NCI-H1417 treated with DMSO at 0.1 percent for 48 hours (cell line): ENCODE data around the gene TMEM135.
"Not testable (repeated sequence)": the region's sequence is repeated elsewhere in the genome, so short reads cannot be mapped to it uniquely, and the experiment has no call there.

Experiments used
- DNase-seq: peaks from one replicate; lab custom pipeline; 2025; lab: John Stamatoyannopoulos, UW

Gene TMEM135

DNA sequence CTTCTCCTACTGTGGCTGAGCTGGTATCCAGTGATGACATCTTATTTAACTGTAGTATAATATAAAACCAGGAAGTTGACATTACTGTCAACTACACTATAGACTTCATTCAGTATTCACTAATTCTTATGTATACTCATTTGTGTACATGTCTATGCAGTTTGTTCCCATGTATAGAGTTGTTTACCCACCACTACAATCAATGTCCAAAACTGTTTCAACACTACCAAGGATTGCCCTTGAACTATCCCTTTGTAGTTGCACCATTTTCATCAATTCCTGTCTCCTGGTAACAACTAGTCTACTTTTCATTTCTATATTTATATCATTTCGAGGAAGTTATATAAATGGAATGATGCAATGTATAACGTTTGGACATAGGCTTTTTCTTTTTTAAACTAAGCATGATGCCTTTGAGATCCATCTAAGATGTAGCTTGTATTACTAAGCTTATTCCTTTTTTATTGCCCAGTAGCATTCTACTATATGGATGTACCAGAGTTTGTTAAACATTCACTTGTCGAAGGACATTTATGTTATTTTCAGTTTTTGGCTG, 39.2 kb downstream of the TMEM135 start:
- DNase-seq = no peak

GRCh38 chr11:87081358-87081757, 43.6 kb downstream of the TMEM135 start:
- DNase-seq = no peak

DNA sequence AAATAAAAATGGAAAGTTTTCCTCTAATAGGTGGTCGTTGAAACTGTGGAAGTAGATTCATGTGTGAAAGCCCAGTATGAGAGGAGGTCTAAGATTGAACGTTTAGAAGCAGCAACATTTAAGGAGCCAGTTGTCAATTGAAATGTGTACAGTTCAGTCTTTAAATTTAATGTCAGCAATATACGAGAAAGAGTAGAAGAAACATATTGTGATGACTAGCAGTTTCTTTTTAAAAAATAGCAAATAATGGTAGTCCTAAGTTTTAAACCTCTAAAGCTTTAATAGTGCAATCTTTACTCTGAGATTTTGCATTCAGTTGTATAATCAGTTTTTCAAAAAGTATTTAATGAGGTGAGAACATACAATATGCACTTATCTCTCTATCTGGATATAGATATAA, 44.9 kb downstream of the TMEM135 start:
- DNase-seq = no peak

DNA sequence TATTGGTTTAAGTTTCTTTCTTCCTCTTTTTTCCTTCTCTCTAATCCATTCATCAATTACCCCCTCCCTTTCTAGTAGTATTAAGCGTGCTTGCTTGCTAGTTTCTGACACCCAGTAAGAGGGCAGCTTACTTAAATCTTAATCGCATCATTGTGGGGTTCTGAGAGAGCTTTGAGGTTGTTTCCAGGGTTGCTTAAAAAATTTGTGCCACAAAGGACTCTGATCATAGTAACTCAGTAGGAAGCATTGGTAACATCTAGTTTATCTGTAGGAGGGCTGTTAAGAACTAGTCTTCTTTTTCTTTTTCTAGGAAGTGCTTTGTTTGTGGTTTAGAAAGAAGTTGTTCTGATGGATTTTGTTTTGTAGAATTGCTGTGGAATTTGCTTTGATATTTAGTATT, 45.3 kb downstream of the TMEM135 start:
- DNase-seq = no peak

GRCh38 chr11:87092159-87092558, 54.4 kb downstream of the TMEM135 start:
- DNase-seq = no peak

GRCh38 chr11:87092567-87092966, 54.8 kb downstream of the TMEM135 start:
- no peak for DNase-seq

DNA sequence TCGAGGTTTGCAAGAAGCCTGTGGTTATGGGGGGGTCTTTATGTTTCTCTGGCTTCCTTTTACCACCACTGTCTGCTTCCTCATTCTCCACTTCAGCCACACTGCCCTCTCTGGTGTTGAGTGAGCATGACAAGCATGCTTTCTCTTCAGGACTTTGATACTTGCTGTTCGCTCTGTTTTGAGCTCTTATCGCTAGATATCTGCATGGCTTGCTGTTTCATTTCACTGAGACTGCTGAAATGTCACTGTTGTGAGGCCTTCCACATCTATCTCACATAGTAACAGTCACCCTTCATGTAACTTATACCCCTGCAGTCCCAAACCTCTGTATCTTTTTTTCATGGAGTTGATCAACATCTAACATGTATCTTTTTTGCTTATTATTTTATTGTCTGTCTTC, 59.8 kb downstream of the TMEM135 start:
- no peak for DNase-seq

- DNase-seq = no peak
These were observed 64.3 kb downstream of the TMEM135 start for GRCh38 chr11:87101956-87102580.

DNA sequence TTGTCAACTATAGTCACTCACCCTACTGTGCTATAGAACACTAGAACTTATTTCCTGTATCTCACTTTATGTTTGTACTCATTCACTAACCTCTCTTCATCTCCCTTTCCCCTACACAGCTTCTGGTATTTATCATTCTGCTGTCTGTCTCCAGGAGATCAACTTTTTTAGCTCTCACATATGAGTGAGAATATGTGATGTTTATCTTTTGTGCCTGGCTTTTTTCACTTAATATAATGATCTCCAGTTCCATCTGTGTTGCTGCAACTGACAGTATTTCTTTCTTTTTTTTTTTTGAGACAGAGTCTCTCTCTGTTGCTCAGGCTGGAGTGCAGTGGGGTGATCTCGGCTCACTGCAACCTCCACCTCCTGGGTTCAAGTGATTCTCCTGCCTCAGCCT, 68.1 kb downstream of the TMEM135 start:
- DNase-seq = not testable (repeated sequence)

GRCh38 chr11:87107379-87107778, 69.6 kb downstream of the TMEM135 start:
- DNase-seq = not testable (repeated sequence)

GRCh38 chr11:87110443-87111131, 72.9 kb downstream of the TMEM135 start:
- no peak for DNase-seq

- no peak for DNase-seq
These were observed 76.4 kb downstream of the TMEM135 start for GRCh38 chr11:87114093-87114492.

DNA sequence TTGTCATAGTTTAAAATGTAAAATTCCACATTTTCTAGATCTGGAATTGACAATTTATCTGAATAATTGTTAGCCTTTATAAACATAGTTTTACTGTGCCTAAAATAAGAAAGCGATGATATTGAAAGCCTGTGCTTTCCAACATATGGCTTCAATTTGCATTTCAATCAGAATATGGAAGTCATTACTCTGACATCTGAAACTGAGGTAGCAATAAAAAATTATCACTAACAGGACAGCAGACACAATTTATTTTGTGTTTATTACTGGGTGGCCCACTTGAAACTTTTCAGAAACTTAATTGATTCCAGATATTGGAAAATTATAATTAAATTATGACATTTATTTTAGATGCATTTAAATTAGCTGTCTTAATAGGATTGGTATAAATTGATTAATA, 78.5 kb downstream of the TMEM135 start:
- no peak for DNase-seq

- no peak for DNase-seq
These were observed 83.2 kb downstream of the TMEM135 start for GRCh38 chr11:87120937-87121336.

DNA sequence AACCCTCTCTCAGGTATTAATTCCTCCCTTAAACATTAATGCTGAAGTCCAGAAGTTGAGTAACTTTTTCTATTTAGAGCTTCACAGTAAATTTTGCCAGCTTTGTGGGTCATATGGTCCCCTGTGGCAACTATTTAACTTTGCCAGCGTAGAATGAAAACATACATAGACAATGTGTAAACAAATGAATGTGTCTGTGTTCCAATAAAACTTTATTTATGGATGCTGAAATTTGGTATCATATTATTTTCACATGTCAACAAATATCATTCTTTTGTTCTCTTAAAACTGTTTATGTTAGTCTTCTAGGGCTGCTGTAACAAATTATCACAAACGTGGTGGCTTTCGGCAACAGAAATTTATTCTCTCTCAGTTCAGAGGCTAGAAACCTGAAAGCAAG, 85.1 kb downstream of the TMEM135 start:
- DNase-seq = no peak

DNA sequence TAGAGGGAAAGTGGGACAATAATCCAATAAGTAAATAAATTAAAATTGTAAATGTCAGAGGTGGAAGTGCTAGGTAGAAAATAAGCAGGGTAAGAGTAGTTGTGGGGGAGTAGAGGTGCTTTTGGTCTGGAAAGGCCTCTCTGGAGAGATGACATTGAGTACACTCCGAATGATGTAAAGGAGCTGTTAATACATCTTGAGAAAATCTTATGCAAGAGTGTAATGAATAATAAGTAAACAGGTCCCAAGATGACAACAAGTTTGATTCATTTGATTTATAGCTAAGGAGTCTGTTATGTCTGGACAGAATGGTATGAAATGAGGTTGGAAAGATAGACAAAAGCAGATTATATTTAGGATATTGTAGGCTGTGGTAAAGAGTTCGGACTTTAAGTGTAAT, 87.5 kb downstream of the TMEM135 start:
- DNase-seq = no peak

- DNase-seq = no peak
These were observed 89.4 kb downstream of the TMEM135 start for GRCh38 chr11:87127101-87127500.

DNA sequence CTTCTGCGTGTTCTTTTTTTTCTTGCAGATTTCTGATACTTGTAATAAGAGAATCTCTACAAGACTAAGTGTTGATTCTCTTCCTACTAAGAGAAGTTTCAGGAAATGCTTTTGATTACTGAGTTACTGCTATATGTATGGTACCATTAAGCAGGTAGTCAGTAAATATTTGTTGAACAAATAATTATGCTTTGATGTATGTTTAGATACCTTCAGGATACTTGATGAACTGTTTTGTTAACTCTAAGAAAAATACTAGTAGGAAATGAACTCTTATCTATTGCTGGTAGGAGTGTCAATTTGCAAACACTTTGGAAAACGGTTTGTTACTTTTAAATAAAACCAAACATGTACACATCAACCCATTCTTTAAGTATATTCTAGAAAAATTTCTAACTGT, 90.6 kb downstream of the TMEM135 start:
- no peak for DNase-seq

DNA sequence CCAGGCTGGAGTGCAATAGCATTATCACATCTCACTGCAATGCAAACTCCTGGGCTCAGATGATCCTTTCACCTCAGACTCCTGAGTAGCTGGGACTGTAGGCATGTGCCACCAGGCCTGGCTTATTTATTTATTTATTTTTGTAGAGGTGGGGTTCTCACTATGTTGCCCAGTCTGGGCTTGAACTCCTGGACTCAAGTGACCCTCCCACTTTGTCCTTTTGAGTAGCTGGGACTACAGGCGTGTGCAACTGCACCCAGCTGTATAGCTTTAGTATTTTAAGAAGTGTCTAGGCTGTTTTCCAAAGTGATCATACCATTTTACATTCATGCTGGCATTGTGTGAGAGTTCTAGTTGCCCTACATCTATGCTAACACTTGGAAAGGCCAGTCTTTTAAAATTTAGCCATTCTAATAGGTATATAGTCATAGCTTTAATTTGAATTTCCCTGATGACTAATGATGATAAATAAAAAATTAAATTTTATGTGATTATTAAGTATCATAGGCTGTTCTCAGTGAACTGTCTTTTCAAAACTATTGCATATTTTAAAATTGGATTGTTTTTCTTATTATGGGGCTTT, 96.9 kb downstream of the TMEM135 start:
- no peak for DNase-seq

DNA sequence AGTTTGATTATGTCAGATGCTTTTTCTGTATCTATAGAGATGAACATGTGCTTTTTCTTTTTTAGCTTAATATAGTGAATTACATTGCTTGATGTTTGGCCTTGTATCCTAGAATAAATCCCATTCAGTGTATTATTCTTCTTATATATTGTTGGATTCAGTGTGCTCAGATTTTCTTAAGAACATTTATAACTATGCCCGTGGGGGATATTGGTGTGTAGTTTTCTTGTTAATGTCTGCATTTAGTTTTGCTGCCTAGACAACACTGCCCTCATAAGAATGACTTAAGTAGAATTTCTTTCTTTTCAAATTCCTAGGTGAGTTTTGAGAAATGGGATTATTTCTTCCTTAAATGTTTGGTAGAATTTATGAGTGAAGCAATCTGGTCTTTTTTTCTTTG, 98.5 kb downstream of the TMEM135 start:
- no peak for DNase-seq

GRCh38 chr11:87137711-87138110, 100.0 kb downstream of the TMEM135 start:
- no peak for DNase-seq

GRCh38 chr11:87139475-87139874, 101.7 kb downstream of the TMEM135 start:
- DNase-seq = no peak

DNA sequence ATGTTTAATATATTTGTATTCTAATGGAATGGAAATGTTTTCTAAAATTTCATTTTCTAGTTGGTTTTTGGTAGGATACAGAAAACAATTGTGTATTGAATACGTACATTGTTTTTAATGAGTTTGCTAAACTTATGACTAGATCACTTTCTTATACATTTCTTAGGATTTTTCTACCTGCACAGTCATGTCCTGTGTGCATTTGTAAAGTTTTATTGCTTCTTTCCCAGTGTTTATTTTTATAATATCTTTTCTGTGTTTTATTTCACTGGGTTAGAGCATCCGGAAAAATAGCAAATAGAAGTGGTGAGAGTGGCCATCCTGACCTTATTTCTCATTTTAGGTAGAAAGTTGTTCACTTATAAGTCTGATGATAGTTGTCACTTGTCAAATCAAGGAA, 103.6 kb downstream of the TMEM135 start:
- DNase-seq = no peak
